Fibroblast of upper back skin (primary cell): ENCODE measurements around the gene PRMT7.

ENCODE experiments used
- DNase-seq: peaks from one replicate; pipeline ENCODE4 v3.0.0-alpha.2; 2013

Gene PRMT7, protein sequence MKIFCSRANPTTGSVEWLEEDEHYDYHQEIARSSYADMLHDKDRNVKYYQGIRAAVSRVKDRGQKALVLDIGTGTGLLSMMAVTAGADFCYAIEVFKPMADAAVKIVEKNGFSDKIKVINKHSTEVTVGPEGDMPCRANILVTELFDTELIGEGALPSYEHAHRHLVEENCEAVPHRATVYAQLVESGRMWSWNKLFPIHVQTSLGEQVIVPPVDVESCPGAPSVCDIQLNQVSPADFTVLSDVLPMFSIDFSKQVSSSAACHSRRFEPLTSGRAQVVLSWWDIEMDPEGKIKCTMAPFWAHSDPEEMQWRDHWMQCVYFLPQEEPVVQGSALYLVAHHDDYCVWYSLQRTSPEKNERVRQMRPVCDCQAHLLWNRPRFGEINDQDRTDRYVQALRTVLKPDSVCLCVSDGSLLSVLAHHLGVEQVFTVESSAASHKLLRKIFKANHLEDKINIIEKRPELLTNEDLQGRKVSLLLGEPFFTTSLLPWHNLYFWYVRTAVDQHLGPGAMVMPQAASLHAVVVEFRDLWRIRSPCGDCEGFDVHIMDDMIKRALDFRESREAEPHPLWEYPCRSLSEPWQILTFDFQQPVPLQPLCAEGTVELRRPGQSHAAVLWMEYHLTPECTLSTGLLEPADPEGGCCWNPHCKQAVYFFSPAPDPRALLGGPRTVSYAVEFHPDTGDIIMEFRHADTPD

DNA sequence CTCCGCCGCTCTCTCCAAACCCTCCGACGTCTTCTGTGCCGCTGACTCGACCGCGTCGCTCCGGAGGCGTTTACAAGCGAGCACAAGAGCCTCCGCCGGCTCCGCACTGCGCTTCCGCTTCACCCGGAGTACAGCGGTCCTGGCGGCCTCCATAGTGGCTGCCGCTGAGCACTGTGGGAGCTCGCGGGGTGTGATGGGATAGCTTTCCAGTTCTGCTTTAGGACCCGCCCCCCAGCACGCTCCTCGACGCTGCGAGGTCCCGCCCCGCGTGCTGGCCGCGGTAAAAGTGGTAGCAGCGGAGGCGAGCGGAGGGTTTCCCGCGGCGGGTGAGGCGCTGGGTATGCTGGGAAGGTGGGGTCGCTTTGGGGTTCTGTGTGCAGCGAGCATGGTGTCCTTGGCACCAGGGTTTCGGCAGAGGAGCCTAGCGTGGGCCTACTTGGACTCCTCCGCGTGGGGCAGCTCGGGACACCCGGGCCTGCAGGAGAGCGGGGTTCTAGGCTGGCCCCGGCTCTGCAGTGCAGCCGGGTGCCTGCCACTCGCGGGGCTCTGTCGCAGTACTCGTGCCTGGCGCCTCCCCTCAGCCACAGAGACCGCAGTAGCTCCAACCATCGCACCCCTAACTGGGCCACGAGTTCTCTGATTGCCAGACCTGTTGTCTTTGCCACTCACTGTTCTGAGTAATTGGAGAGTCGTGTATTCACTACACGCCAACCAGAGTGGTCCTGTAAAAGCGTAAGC lies at the start of gene PRMT7, which contains the start of gene SLC7A6OS:
TSS of gene PRMT7 (plus strand) at position 246 of the 738 bp plus-strand sequence. CDS start 4,961 bp downstream, outside the sequence.
TSS of gene SLC7A6OS (minus strand) at position 173 of the 738 bp plus-strand sequence. CDS start at position 153, 20 bp downstream.
- peak; percentile 84 for DNase-seq

- no peak for DNase-seq
Measured at GRCh38 chr16:68263559-68264127, 47.2 kb upstream of the PRMT7 start.

GRCh38 chr16:68264128-68265077 lies 46.4 kb upstream of the PRMT7 start, which contains the start of gene SLC7A6:
SLC7A6 (plus strand) TSS chr16:68264526; CDS start chr16:68274727, 10,201 bp downstream.
- peak; percentile 68 for DNase-seq

DNA sequence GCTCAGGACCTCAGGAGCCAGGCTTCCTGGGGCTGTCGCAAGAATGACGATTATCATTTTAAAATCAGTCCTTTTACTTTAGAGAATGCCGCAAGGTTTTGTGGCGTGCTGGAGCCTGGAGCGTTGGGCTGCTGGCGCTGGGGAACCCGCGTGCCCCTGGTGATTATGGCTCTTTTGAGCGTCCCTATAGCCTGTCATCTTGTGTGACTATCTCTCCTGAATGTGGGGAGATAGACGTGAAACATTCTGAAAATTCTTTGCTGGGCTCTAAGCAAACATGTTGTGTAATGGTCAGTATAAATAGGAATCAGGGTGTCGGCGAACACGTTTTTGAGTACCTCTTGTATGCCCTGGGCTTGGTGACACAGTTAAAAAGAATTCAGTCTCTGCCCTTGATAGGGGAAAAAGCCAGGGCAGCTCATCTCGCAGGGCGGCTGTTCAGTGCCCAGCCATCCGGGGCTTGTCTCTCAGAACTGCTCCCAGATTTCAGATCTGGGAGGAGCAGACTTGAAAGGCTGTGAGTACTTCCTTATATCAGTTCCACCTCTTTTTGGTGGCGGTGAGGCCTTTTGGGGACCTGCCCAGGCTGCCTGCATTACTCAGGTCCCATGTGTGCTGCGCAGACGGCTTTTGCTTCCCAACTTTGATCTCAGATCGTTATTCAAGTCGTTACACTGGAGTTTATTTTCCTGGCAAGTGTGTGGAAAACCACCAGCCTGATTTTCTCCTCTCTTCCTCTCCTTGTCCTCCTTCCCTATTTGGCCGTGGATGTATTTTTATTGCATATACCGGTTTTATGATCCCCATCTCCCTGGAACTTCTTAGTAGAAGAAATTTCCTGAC lies 45.5 kb upstream of the PRMT7 start:
- DNase-seq: peak; percentile 62

DNA sequence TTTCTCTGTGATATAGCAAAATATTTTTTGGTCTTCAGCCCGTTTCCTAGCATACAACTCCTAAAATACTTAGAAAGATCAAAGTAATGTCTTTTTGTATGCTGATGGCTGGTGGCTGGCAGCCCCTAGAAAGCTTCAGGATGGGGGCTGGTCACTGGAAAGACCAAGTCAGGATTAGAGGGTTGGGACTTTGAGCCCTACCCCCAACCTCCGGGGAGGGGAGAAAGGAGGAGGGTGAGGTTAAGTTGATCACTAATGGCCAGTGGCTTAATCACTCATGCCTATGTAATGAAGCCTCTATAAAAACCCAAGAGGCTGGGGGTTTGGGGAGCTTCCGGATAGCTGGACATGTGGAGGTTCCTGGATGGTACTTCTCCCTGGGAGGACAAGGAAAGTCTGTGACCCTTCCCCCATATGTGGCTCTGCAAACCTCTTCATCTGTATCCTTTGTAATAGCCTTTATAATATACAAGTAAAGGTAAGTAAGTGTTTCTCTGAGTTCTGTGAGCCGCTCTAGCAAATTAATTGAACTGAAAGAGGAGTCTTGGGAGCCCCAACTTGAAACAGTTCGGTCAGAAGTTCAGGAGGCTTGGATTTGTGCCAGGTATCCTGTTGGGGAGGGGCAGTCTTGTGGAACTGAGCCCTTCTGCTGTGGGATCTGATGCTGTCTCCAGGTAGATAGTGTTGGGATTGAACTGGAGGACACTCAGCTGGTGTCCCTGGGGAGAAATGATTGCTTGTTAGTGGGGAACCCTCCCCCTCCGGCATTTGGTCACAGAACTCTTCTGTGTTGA lies 43.0 kb upstream of the PRMT7 start:
- peak; percentile 5 for DNase-seq

- no peak for DNase-seq
Measured at GRCh38 chr16:68269793-68270192, 41.0 kb upstream of the PRMT7 start.

DNA sequence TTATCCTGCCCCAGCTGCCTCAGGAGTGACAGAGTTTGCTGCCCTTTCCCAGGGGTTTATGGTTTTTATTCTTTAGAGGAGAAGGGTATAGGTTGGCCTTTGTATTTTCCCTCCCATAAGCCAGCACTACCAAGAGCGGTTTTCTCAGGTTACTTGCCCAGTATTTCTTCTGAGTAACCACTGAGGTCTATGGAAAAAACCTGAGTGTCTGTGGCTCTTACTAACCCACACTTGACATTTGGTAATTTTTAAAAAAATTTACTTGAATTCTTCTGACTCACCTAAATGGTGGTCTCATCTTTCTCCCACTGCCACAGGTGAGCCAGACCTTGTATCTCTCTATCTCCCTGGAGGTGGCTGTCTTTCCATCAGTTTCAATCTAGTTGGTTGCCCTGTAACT lies 40.5 kb upstream of the PRMT7 start:
- DNase-seq: no peak

GRCh38 chr16:68272507-68273209 lies 38.2 kb upstream of the PRMT7 start:
- no peak for DNase-seq

DNA sequence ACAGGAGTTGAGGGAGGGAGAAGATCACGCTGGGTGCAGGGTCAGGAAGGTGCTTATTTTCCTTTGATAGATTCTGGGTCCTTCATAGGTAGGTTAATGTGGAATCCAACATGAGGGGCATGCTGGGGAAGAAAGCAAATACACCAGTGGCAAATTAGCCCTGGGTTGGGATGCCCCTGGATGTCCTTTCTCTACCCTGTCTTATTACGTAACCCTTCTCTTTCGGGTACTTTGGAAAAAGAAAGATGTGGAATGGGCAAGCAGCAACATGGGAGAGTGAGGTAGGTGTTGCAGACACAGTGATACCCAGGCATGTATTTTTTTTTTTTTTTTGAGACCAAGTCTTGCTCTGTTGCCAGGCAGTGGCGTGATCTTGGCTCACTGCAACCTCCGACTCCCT lies 37.4 kb upstream of the PRMT7 start:
- DNase-seq: no peak

DNA sequence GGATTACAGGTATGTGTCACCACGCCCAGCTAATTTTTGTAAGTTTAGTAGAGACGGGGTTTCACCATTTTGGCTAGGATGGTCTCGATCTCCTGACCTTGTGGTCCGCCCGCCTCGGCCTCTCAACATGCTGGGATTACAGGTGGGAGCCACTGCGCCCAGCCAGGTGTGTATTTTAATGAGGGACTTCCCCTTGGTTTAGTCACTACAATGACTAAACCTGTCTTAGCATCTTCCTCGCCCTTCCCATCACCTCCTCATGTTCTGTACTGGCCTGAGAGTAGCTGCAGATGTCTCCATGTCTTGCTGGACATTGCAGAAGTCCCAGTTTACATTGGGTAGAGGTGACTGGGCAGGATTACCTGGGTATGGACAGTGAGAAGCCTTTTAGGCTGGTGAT lies 36.9 kb upstream of the PRMT7 start:
- no peak for DNase-seq

DNA sequence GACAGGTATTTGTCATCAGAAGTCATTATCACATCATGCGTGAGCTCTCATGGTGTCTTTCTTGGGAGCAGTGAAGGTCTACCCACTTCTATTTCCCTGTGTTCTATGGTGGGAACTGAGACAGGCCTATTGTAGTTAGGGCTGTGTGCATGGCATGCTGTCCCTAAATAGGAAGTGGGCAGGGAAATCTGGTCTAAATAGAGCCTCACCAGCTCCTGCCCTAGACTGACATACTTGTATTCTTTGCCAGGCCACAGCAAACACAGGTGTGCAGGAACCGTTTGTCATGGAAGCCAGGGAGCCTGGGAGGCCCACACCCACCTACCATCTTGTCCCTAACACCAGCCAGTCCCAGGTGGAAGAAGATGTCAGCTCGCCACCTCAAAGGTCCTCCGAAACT lies 36.4 kb upstream of the PRMT7 start:
- no peak for DNase-seq

- DNase-seq: no peak
Measured at GRCh38 chr16:68275611-68276191, 35.1 kb upstream of the PRMT7 start.

GRCh38 chr16:68276223-68276622 lies 34.6 kb upstream of the PRMT7 start:
- no peak for DNase-seq

DNA sequence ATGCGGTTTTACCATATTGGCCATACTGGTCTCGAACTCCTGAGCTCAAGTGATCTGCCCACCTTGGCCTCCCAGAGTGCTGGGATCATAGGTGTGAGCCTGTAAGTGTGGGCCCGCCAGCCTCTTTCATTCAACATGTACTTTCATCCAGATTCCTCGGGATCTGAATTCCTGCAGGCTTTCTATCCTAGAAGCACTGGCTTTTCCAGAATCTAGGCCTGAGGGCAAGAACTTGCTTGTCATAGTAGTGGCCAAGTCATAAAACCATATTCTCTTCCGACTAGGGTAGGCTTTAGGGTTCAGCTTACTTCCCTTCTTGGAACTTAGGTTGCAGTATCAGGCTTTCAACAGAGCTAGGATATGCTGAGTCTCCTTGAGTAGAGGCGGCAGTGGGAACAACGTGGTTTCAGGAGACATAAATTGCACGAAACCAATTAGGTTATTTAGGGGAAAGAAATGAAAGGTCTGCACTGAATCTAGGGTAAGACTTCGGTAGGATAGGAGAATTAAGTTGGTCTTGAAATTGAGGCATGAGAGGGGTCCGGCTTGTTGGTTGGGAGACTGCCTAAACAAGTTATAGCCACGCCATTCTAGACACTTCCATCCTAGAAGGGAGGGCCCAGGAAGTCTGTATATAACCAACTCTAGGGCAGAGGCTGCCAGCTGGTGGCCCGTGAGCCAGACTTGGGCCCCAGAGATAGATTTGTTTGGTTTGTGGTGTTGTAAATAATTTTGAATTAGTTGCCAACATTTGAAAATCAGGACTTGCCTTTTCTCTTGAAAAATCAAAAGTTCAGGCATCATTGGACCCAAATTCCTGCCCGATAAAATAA lies 30.9 kb upstream of the PRMT7 start:
- DNase-seq: no peak

DNA sequence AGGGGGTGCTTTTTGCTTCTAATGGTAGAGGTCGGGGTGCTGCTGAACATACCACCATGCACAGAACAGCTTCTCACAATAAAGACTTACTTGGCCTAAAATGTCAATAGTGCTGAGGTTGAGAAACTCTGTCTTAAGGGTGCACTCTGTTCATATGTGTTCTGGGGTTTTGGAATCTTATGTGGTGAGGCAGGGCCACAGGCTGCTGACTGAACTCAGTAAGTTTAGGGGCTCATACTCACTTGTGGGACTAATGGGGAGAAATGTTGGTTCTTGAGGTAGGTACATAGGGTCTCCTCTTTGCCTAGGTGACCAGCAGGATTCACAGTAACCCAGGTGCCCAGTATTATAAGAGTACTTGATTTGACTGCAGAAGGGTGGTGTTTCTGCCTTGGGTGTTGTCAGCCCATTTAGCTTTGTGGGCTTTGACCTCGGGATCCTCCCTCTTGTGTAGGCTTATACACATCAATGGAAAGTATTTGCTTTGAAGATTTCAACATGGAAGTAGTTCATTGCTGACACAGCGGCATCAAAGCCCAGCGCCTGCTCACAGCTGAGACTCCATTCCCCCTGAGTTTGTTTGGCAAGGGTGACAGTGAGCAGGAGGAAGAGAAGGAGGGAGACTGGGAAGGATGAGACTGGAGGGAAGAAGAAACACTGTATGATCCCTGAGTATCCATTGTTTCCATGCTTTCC lies 29.3 kb upstream of the PRMT7 start:
- no peak for DNase-seq

DNA sequence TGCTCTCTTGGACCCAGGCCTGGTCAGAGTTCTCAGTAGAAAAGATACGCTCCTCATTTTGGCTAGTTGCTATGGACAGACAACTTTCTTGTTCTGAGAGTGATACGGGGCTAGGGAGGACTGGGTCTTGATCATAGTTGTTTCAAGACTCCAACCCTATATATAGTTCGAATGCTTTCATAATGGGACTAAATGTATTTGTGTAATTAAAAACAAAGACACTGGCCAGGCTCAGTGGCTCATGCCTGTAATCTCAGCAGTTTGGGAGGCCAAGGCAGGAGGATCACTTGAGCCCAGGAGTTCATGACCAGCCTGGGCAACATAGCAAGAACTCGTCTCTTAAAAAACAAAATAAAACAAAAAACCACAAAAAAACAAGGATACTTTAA lies 28.8 kb upstream of the PRMT7 start:
- DNase-seq: no peak

DNA sequence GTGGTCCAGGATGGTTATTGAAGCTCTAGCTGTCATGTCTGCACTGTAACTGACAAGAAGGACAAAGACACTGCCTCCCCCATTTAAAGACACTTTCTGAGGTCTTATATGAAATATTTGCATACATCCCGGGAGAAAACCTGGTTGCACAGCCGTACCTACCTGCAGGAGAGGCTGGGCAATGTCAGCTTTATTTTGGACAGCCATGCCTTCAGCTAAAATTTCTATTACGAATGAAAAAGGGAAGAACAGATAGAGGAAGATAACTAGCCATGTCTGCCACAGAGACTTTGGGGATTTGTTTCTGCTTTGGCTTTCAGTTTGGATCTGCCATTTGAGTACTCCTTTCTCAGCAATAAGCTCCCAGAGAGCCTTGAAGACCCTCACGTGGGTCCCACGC lies 27.5 kb upstream of the PRMT7 start:
- no peak for DNase-seq
